GM18508 (cell line): ENCODE results near the gene VAMP2.
A peak's percentile ranks its signal among the peaks of the same experiment; 100 is the strongest.

ENCODE experiments used
- ATAC-seq: cut with Tn5 transposase; IDR thresholded peaks from one replicate; pipeline ENCODE4 v1.9.1; 2021; ENCODE audit warnings: moderate number of reproducible peaks; ENCODE audit not compliant: insufficient read depth, unreplicated experiment

VAMP2 gene

GRCh38 chr17:8162233-8162996 is at the start of gene VAMP2:
Gene VAMP2, minus strand, starts transcription at chr17:8162948. Its CDS starts 69 bp downstream, at chr17:8162879.
- ATAC-seq, result no peak

DNA sequence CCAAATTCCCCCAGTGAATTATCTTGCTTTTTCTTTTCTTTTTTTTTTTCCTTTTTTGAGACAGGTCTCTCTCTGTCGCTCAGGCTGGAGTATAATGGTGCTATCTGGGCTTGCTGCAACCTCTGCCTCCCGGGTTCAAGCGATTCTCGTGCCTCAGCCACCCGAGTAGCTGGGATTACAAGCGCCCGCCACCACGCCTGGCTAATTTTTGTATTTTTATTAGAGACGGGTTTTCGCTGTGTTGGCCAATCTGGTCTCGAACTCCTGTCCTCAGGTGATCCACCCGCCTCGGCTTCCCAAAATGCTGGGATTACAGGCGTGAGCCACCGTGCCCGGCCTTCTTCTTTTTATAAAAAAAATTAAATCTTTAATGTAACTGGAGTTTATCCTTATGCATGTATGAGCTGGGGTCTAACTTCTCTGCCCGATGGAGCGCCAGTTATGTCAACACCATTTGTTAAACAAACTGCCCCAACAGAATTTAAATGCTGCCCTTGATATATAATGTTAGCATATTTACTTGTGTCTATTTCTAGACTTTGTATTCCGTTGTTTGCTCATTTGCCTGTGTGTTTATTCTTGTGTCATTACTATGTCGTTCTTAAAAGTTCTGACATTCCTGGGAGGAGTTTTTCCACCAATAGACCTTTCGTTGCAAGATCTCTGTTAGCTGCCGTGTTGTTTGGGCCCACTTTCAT is 48.2 kb upstream of the VAMP2 start:
- no peak for ATAC-seq

GRCh38 chr17:8209907-8210760 is 47.4 kb upstream of the VAMP2 start, which contains the start of gene AURKB:
Gene AURKB, minus strand, starts transcription at chr17:8210575. Its CDS starts 351 bp downstream, at chr17:8210224.
- peak; percentile 72 for ATAC-seq

DNA sequence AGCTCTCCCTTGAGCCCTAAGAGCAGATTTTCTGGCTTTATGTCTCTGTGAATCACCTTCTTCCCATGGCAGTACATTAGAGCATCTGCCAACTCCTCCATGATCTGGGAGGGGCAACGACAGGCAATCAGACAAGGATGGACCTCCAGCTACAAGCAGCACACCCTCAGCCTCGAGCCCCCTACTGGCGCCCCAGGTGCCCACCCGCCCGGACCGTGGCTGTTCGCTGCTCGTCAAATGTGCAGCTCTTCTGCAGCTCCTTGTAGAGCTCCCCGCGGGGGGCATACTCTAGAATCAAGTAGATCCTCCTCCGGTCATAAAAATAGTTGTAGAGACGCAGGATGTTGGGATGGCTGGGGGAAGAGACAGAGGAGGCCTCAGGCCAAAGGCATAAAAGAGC is 43.8 kb upstream of the VAMP2 start:
- no peak for ATAC-seq

GRCh38 chr17:8204761-8205555 is 42.2 kb upstream of the VAMP2 start:
- no peak for ATAC-seq

- no peak for ATAC-seq
Measured at GRCh38 chr17:8192070-8192815, 29.5 kb upstream of the VAMP2 start.

DNA sequence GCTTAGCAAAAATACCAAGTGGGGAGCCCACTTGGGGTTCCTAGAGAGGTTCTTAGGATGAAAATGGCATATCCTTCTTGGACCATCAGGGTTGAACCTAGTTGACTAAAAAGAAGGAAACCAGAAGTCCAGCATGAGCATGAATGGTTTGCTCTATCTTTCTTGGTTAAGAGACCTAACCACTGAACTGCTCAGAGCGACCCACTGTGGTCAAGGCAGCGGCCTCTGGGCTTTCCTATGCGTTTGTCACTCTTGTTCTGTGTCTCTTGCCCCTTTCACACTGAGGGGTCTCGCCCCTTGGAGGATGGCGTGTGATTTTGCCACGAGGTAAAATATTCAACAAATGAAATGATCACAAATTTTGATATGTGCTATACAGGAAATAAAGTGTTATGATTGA is 27.8 kb upstream of the VAMP2 start:
- ATAC-seq, result no peak

DNA sequence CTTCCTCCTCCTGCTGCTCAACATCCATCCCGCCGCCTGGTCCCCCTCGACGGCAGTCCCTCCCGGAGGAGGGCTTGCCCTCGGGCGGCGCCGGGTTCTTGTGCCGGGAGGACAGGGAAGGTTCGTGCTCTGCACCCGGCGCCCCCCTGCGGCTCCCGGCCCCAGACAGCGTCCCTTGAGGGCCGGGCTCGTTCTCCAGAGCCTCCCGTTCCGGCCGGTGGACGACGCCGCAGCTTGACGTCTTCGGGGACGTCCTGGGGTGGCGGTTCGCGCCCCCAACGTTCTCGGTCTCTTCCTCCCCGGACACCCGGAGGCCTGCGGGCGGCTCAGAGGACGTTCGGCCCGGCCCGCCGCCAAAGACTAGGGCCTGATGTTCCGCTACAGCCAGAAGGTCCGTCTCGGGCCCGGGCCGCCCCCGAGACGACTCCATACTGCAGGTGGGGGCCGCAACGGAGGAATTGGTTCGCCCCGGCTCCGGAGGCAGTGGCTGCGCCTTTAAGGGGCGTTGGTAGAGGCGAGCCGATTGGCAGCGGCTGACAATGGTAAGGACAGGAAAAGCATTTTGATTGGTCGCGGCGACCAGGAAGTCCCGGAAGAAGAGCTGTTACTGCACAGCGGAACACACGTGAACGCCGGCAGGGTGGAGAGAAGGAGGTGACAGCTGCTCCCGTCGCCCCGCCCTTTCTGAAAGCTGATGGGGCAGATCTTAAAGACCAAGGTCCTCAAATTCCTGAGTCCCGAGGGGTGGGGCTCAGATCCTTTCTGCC is 27.1 kb upstream of the VAMP2 start, which contains the start of gene BORCS6:
TSS of gene BORCS6 (minus strand) at position 470 of the 767 bp plus-strand sequence. CDS start at position 430, 40 bp downstream.
- peak; percentile 29 for ATAC-seq

GRCh38 chr17:8189041-8189710 is 26.4 kb upstream of the VAMP2 start:
- ATAC-seq, result no peak

DNA sequence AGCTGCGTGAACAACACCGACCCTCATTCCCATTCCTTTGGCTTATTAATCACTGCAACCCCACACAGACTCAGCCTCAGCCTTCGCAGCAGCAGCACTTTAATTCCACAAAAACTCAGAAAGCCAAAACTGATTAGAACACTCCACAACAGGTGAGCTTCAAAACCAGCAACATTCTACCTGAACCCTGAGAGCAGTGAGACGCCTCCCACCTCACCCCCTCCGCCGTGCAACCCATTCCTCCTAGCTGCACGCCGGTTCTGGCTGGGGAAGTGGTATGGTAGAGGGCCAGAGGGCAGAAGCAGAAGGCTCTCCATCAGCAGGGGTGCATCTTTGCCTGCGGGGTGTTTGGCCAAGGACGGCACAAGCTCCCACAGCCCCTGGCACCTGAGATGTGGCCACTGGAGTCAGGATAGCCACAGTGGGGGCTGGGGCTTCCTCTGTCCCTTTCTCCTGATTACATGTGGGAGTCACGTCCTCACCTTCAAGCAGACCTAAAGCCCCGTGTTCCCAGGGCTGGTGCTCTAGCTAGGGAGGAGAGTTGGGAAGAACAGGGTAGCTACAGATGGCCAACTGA is 25.6 kb upstream of the VAMP2 start:
- ATAC-seq, result no peak

- no peak for ATAC-seq
Measured at GRCh38 chr17:8187517-8188262, 24.9 kb upstream of the VAMP2 start.

- ATAC-seq, result no peak
Measured at GRCh38 chr17:8186787-8187516, 24.2 kb upstream of the VAMP2 start.

DNA sequence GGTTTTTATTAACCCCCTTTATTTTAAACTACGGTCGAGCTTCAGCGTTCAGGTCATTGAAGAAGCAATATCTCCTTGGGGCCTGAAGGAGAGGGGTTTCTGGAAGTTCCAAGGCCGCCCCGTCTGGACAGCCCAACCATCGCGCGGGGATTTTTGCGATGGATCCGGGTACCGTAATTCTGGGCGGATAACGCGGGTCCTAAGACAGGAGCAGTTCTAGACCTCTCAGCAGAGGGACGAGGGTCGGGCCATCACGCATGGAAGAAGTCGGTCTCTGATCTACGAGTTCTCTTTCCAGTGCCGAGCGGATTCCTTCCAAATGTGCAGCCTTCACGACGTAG is 23.7 kb upstream of the VAMP2 start:
- ATAC-seq, result no peak

- no peak for ATAC-seq
Measured at GRCh38 chr17:8185582-8186445, 23.1 kb upstream of the VAMP2 start.

DNA sequence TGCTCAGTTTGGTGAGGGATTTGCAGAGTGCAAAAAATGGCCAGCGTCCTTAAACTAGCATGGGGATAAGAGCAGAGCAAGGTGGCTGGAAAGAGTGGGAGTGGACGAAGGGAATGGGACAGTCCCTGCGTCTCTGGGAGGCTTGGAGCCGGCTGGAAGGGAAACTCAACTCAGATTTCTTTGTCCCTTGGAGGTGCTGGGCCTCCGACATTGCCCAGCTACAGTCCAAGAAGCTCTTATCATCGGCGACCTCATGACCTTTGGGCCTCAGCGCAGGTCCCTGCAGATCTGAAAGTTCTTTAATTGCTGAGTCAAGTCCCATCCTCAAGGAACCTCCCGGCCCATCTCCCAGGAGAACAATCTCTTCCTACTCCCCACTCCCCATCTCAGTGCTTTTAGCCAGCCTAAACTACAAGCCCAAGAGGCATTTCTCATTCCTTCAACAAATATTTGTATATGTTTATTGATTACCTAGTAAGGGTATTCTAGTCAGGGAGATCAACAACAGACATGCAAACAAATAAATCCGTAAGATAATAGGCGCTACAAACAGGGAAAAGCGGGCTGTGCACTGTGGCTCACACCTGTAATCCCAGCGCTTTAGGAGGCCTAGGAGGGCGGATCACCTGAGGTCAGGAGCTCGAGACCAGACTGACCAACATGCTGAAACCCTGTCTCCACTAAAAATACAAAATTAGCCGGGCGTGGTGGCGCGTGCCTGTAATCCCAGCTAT is 14.4 kb upstream of the VAMP2 start:
- no peak for ATAC-seq
